Measurements from ENCODE around the gene RASGRP2.

- TF ChIP-seq POLR2A (IDR thresholded peaks at IDR 0.05): no peak
- TF ChIP-seq, protein P1, sequence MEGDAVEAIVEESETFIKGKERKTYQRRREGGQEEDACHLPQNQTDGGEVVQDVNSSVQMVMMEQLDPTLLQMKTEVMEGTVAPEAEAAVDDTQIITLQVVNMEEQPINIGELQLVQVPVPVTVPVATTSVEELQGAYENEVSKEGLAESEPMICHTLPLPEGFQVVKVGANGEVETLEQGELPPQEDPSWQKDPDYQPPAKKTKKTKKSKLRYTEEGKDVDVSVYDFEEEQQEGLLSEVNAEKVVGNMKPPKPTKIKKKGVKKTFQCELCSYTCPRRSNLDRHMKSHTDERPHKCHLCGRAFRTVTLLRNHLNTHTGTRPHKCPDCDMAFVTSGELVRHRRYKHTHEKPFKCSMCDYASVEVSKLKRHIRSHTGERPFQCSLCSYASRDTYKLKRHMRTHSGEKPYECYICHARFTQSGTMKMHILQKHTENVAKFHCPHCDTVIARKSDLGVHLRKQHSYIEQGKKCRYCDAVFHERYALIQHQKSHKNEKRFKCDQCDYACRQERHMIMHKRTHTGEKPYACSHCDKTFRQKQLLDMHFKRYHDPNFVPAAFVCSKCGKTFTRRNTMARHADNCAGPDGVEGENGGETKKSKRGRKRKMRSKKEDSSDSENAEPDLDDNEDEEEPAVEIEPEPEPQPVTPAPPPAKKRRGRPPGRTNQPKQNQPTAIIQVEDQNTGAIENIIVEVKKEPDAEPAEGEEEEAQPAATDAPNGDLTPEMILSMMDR (IDR thresholded peaks at IDR 0.05): no peak
Measured at GRCh38 chr11:64720167-64720566, 23.8 kb downstream of the RASGRP2 start.
